Testis (tissue), 3 donors: ENCODE data around the gene SH3YL1. TPM values are rescaled to one million over a fixed set of nuclear protein-coding genes. Genes with fewer than 3 reads are reported as not detected.

Source experiments
- DNase-seq: peaks from one replicate; pipeline ENCODE4 v3.0.0-alpha.2; 2019
- H3K27ac ChIP-seq, 2 donors: fragments of 200-600 bp; sonication (generic); one replicate each; pipeline ENCODE4 v1.5.1; 2019
- H3K27me3 ChIP-seq: fragments of 200-600 bp; sonication (generic); one replicate; pipeline ENCODE4 v1.5.1; 2019
- H3K36me3 ChIP-seq: fragments of 200-600 bp; sonication (generic); one replicate; pipeline ENCODE4 v1.5.1; 2017; ENCODE audit warnings: low read depth; ENCODE audit errors: missing control alignments
- H3K4me1 ChIP-seq: fragments of 200-600 bp; sonication (generic); one replicate; pipeline ENCODE4 v1.5.1; 2019
- H3K4me3 ChIP-seq, 2 donors: fragments of 200-600 bp; sonication (generic); one replicate each; pipeline ENCODE4 v1.5.1; 2017 to 2019
- H3K9me3 ChIP-seq: fragments of 200-600 bp; sonication (generic); one replicate; pipeline ENCODE4 v1.5.1; 2017
- CTCF ChIP-seq, 3 experiments: fragments of 450-650 bp in 2 of 3; fragments of 200-600 bp in 1 of 3; sonication (generic) in 1 of 3; IDR thresholded peaks; one replicate each; pipeline ENCODE4 v1.5.1; 2016 to 2019; ENCODE audit warnings: antibody characterized with exemption in 3 of 3, mild to moderate bottlenecking in 2 of 3, moderate library complexity in 1 of 3
- POLR2A ChIP-seq: fragments of 450-650 bp; IDR thresholded peaks from one replicate; pipeline ENCODE4 v1.6.1; 2017; ENCODE audit warnings: antibody characterized with exemption, mild to moderate bottlenecking, moderate library complexity
- WGBS, 2 donors: methylation state at CpG; one replicate each; pipeline ENCODE4 v1.1.5; 2018; 5-methylcytosine and 5-hydroxymethylcytosine counted together
- intact Hi-C: fragments of 100-400 bp; cut with DNase I; formaldehyde crosslinking; loops from one replicate; pipeline ENCODE4 v1.15.1; 2023; ENCODE audit warnings: low total_unique reads
- polyA plus RNA-seq: library from polyadenylated mRNA; stranded (reverse); fragments of 350-450 nt; fragmentation: Illumina TruSeq; extraction: RNeasy Lipid Tissue Mini Kit (QIAGEN cat#74804); gene quantifications from one replicate; pipeline ENCODE4 v1.2.3, GENCODE V29; 2014; ENCODE audit warnings: low read depth, low replicate concordance; ENCODE audit not compliant: insufficient read depth
- total RNA-seq, 2 donors: library from RNA; depleted of rRNA; stranded (reverse); fragments of >200 nt; gene quantifications; one replicate each; pipeline ENCODE4 v1.2.3, GENCODE V29; 2016

The SH3YL1 gene
- total and polyA plus RNA-seq, 3 donors from 2014 or later, result 55.0 to 92.3 (median 73.7) TPM

- intact Hi-C loops, result no loop called here
- Histone ChIP-seq H3K36me3 (no peaks in the 10 kb centered on the region), H3K27me3 (no peaks in the 10 kb centered on the region), H3K27ac (no peak overlapping the region), H3K4me3 (no peak overlapping the region), H3K9me3 (no peaks in the 10 kb centered on the region), H3K4me1 (no peaks in the 10 kb centered on the region)
- 90% methylated on average over 2 of the region's 2 CpGs for WGBS, 2 donors
- no peak for TF ChIP-seq CTCF (IDR thresholded peaks at IDR 0.05)
- TF ChIP-seq POLR2A, result no peak
- no peak for DNase-seq
These were observed 15.1 kb downstream of the SH3YL1 start for GRCh38 chr2:248724-249123.

- peak; percentile 21 for DNase-seq
- H3K36me3 ChIP-seq, result no peaks in the 10 kb centered on the region
- H3K27ac ChIP-seq, result no peak overlapping the region
- H3K27me3 ChIP-seq, result no peaks in the 10 kb centered on the region
- 72 to 75% methylated on average over 6 of the region's 6 CpGs for WGBS, 2 donors
- H3K4me1 ChIP-seq, result no peaks in the 10 kb centered on the region
- no peaks in the 10 kb centered on the region for H3K9me3 ChIP-seq
- peak in 1 of 3 experiments; percentile 53 for TF ChIP-seq CTCF (IDR thresholded peaks at IDR 0.05)
- TF ChIP-seq POLR2A, result no peak
- intact Hi-C loops, result no loop called here
- no peak overlapping the region for H3K4me3 ChIP-seq
These were observed 17.2 kb downstream of the SH3YL1 start for GRCh38 chr2:246489-247144.

- intact Hi-C loops, result no loop called here
These were observed 19.3 kb downstream of the SH3YL1 start for GRCh38 chr2:244547-244946.

GRCh38 chr2:238869-239268, 25.0 kb downstream of the SH3YL1 start:
- peaks cover 13% of the 10 kb centered on the region for H3K4me1 ChIP-seq
- peak overlapping the region in 1 of 2 donors; percentile 64 for H3K27ac ChIP-seq
- H3K27me3 ChIP-seq, result no peaks in the 10 kb centered on the region
- H3K4me3 ChIP-seq, result no peak overlapping the region
- no peaks in the 10 kb centered on the region for H3K36me3 ChIP-seq
- intact Hi-C loops, result no loop called here
- 57 to 75% methylated on average over 5 of the region's 5 CpGs for WGBS, 2 donors
- no peaks in the 10 kb centered on the region for H3K9me3 ChIP-seq
- DNase-seq, result no peak
- TF ChIP-seq CTCF (IDR thresholded peaks at IDR 0.05), result no peak

More at GRCh38 chr2:244547-244946, 19.3 kb downstream of the SH3YL1 start:
- no peak for TF ChIP-seq POLR2A
- TF ChIP-seq CTCF (IDR thresholded peaks at IDR 0.05), result no peak
- no peaks in the 10 kb centered on the region for H3K36me3 ChIP-seq
- no peaks in the 10 kb centered on the region for H3K4me1 ChIP-seq
- no peak overlapping the region for H3K27ac ChIP-seq
- H3K9me3 ChIP-seq, result no peaks in the 10 kb centered on the region
- no peak for DNase-seq
- no peak overlapping the region for H3K4me3 ChIP-seq
- 91 to 94% methylated on average over 7 of the region's 7 CpGs for WGBS, 2 donors
- no peaks in the 10 kb centered on the region for H3K27me3 ChIP-seq

GRCh38 chr2:238431-238830, 25.4 kb downstream of the SH3YL1 start:
- peaks cover 13% of the 10 kb centered on the region for H3K4me1 ChIP-seq
- H3K27me3 ChIP-seq, result no peaks in the 10 kb centered on the region
- 46 to 47% methylated on average over 3 of the region's 3 CpGs for WGBS, 2 donors
- no peaks in the 10 kb centered on the region for H3K9me3 ChIP-seq
- H3K36me3 ChIP-seq, result no peaks in the 10 kb centered on the region
- no peak overlapping the region for H3K4me3 ChIP-seq
- intact Hi-C loops, result no loop called here
- TF ChIP-seq CTCF (IDR thresholded peaks at IDR 0.05), result no peak
- no peak for TF ChIP-seq POLR2A
- peak overlapping the region in 1 of 2 donors; percentile 64 for H3K27ac ChIP-seq
- peak; percentile 26 for DNase-seq
